Measurements from ENCODE around the gene MICAL1.

The MICAL1 gene

DNA sequence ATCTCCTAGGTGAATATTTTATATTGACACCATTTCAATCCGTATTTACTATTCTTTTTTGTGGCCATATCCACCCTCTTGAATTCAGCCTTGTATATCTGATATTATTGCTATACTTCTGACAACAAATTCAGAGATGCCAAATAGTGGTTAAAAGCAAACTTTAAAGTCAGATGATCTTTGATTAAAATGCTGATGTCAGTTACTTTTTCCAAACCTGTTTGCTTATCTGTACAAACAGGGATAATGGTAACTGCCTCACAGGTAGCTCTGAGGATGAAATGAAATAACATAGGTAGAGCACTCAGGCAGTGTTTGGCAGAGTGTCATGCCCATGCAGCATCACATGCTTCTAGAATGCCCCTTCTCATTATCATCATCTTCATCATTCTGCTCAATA, 34.4 kb downstream of the MICAL1 start:
- H3K4me3 ChIP-seq (ENCODE audit: control insufficient read depth, low read depth, low read length), result no peak overlapping the region
- no peak for DNase-seq (ENCODE audit: low read depth)
- TF ChIP-seq, protein P1, sequence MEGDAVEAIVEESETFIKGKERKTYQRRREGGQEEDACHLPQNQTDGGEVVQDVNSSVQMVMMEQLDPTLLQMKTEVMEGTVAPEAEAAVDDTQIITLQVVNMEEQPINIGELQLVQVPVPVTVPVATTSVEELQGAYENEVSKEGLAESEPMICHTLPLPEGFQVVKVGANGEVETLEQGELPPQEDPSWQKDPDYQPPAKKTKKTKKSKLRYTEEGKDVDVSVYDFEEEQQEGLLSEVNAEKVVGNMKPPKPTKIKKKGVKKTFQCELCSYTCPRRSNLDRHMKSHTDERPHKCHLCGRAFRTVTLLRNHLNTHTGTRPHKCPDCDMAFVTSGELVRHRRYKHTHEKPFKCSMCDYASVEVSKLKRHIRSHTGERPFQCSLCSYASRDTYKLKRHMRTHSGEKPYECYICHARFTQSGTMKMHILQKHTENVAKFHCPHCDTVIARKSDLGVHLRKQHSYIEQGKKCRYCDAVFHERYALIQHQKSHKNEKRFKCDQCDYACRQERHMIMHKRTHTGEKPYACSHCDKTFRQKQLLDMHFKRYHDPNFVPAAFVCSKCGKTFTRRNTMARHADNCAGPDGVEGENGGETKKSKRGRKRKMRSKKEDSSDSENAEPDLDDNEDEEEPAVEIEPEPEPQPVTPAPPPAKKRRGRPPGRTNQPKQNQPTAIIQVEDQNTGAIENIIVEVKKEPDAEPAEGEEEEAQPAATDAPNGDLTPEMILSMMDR (conservative IDR thresholded peaks at IDR 0.05; ENCODE audit: control insufficient read depth, insufficient read depth, low read depth, low read length), result no peak

DNA sequence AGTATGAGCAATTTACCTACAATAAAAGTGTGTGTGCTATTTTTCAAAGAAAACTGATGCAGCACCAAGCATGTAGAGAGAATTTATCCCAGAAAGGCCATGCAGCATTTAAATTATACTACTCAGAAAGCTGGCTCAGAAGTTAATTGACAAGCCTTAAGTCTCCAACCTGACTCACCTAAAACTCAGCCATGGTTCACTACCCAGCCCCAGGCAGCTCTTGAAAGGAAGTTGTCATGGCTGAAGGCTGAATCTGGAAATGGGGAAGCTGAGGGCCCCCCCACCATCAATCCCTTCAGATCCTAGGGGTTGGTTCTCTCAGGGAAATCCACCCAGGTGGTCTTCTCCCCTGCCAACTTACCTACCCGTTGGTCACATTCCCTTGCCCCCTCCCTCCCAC, 34.8 kb downstream of the MICAL1 start:
- no peak for DNase-seq (ENCODE audit: low read depth)
- H3K4me3 ChIP-seq (ENCODE audit: control insufficient read depth, low read depth, low read length), result no peak overlapping the region
- TF ChIP-seq, protein P1 (conservative IDR thresholded peaks at IDR 0.05; ENCODE audit: control insufficient read depth, insufficient read depth, low read depth, low read length), result no peak

DNA sequence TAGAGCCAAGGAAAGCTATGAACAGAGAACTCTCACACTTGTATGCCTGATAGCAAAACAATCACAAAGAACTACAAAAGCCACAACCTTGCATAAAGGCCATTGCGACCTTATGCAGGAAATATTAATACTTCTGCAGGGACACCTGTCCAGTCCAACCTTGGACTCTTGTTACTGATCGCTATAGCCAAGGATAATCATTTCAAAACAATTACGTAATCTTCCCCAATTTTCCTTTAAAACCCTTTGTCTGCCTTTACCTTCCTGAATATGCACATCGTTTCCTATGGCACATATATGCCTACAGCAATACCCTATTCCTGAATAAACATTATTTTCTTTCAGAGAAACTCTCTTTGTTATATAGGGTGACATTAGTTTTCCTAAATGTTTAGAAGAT, 37.9 kb downstream of the MICAL1 start:
- TF ChIP-seq, protein P1 (conservative IDR thresholded peaks at IDR 0.05; ENCODE audit: control insufficient read depth, insufficient read depth, low read depth, low read length), result no peak
- no peak overlapping the region for H3K4me3 ChIP-seq (ENCODE audit: control insufficient read depth, low read depth, low read length)
- DNase-seq (ENCODE audit: low read depth), result no peak

DNA sequence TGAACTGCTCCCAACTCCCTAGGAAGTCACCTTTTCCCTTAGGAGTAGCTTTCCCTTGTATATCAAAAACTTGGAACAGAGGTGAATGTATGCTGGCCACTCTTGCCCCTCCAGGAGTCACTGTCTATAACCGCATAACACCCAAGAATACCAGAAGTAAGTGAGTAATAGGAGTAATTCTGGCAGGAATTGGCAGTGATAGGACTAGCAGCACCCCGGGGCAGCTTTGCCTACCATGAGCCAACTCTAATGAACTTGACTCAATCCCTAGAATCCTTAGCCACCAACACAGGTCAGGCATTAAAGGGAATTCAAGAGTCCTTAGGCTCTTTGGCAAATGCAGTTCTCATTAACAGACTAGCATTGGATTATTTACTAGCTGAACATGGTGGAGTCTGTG, 44.5 kb downstream of the MICAL1 start:
- no peak overlapping the region for H3K4me3 ChIP-seq (ENCODE audit: control insufficient read depth, low read depth, low read length)
- DNase-seq (ENCODE audit: low read depth), result no peak
- TF ChIP-seq, protein P1 (conservative IDR thresholded peaks at IDR 0.05; ENCODE audit: control insufficient read depth, insufficient read depth, low read depth, low read length), result no peak

DNA sequence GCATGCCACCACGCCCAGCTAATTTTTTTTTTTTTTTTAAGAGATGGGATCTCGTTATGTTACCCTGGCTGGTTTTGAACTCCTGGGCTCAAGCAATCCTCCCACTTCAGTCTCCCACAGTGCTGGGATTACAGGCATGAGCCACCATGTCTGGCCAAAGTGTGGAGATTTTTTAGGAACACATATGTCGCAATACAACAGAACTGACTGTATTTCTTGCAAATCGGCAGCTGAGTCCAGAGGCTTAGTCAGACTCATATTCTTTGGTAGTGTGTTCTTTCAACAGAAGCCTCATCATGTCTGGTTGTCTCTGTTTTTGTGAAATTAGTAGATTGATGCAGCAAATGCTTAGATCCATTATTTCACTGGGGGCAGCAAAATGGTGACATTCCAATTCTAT, 49.4 kb downstream of the MICAL1 start:
- no peak overlapping the region for H3K4me3 ChIP-seq (ENCODE audit: control insufficient read depth, low read depth, low read length)
- peak; percentile 94 for DNase-seq (ENCODE audit: low read depth)
- TF ChIP-seq, protein P1 (conservative IDR thresholded peaks at IDR 0.05; ENCODE audit: control insufficient read depth, insufficient read depth, low read depth, low read length), result no peak

DNA sequence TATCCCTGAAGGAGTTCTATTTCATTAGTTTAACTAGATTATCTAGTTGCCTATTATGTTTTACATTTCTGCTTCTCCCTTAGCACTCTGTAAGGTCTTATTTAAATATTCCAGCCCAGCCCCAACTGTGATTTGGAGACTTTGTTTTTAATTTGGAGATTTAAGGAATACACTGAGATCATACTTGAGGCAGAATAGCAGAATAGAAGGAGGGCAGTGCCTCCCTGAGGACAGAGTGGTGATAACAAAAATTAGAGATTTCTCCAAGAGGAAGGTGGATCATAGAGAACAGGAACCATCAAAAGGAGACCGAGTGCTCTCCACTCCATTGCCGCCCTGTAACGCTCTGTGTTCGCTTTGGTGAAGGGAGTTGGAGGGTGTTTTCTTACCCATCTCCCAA, 58.6 kb downstream of the MICAL1 start:
- peak; percentile 35 for DNase-seq (ENCODE audit: low read depth)
- TF ChIP-seq, protein P1 (conservative IDR thresholded peaks at IDR 0.05; ENCODE audit: control insufficient read depth, insufficient read depth, low read depth, low read length), result peak; percentile 39
- no peak overlapping the region for H3K4me3 ChIP-seq (ENCODE audit: control insufficient read depth, low read depth, low read length)

GRCh38 chr6:109396046-109396718, 59.4 kb downstream of the MICAL1 start:
- TF ChIP-seq, protein P1 (conservative IDR thresholded peaks at IDR 0.05; ENCODE audit: control insufficient read depth, insufficient read depth, low read depth, low read length), result no peak
- no peak overlapping the region for H3K4me3 ChIP-seq (ENCODE audit: control insufficient read depth, low read depth, low read length)
- no peak for DNase-seq (ENCODE audit: low read depth)

Data from fibroblast of mammary gland (primary cell).